ENCODE measurements around the gene LYZL4. TPM values are rescaled to one million over a fixed set of nuclear protein-coding genes. Genes with fewer than 3 reads are reported as not detected.

The LYZL4 gene
- total and polyA plus RNA-seq, 11 donors: not detected

GRCh38 chr3:42434777-42435380 lies 24.5 kb upstream of the LYZL4 start:
- Histone ChIP-seq H3K4me1 (peaks cover 0 to 10% (median 4%) of the 10 kb centered on the region in 12 donors), H3K27me3 (peaks cover 0 to 3% (median 0%) of the 10 kb centered on the region in 9 donors), H3K9me3 (peaks cover 0 to 21% (median 12%) of the 10 kb centered on the region in 12 donors), H3K27ac (no peak overlapping the region), H3K36me3 (no peaks in the 10 kb centered on the region), H3K4me3 (no peak overlapping the region)
- intact Hi-C loops (cut with DNase I): no loop called here
- WGBS, 4 donors: 82 to 90% (median 86%) methylated on average over 5 of the region's 5 CpGs
- DNase-seq: no peak
- no peak for TF ChIP-seq CTCF (IDR thresholded peaks at IDR 0.05)
- no peak for TF ChIP-seq POLR2A (IDR thresholded peaks at IDR 0.05)
- ATAC-seq: no peak

GRCh38 chr3:42432485-42432884 lies 22.1 kb upstream of the LYZL4 start:
- peaks cover 0 to 3% (median 0%) of the 10 kb centered on the region in 9 donors for H3K27me3 ChIP-seq
- no peak overlapping the region for H3K4me3 ChIP-seq
- no peak overlapping the region for H3K27ac ChIP-seq
- intact Hi-C loops (cut with DNase I): no loop called here
- H3K36me3 ChIP-seq: no peaks in the 10 kb centered on the region
- H3K4me1 ChIP-seq: peaks cover 0 to 10% (median 4%) of the 10 kb centered on the region in 12 donors
- DNase-seq: no peak
- H3K9me3 ChIP-seq: peaks cover 0 to 21% (median 12%) of the 10 kb centered on the region in 12 donors
- 87 to 97% (median 94%) methylated on average over 2 of the region's 2 CpGs for WGBS, 4 donors
- TF ChIP-seq POLR2A (IDR thresholded peaks at IDR 0.05) (no peak), CTCF (IDR thresholded peaks at IDR 0.05) (no peak)
- no peak for ATAC-seq

GRCh38 chr3:42430781-42431532 lies 20.5 kb upstream of the LYZL4 start:
- H3K9me3 ChIP-seq: peaks cover 0 to 21% (median 12%) of the 10 kb centered on the region in 12 donors
- H3K27me3 ChIP-seq: peaks cover 0 to 3% (median 0%) of the 10 kb centered on the region in 9 donors
- H3K4me3 ChIP-seq: no peak overlapping the region
- no peaks in the 10 kb centered on the region for H3K36me3 ChIP-seq
- no peak overlapping the region for H3K27ac ChIP-seq
- 40 to 56% (median 50%) methylated on average over 7 of the region's 7 CpGs for WGBS, 4 donors
- no peak for ATAC-seq
- H3K4me1 ChIP-seq: peaks cover 0 to 10% (median 4%) of the 10 kb centered on the region in 12 donors
- DNase-seq: peak in 3 of 5 donors; percentile 15 to 37 (median 23)
- intact Hi-C loops (cut with DNase I): no loop called here
- TF ChIP-seq POLR2A (IDR thresholded peaks at IDR 0.05) (no peak), CTCF (IDR thresholded peaks at IDR 0.05) (no peak)

- peaks cover 0 to 10% (median 2%) of the 10 kb centered on the region in 12 donors for H3K4me1 ChIP-seq
- no peak overlapping the region for H3K27ac ChIP-seq
- H3K9me3 ChIP-seq: peaks cover 0 to 21% (median 12%) of the 10 kb centered on the region in 12 donors
- WGBS, 4 donors: 55 to 68% (median 66%) methylated on average over 2 of the region's 2 CpGs
- peaks cover 0 to 6% (median 0%) of the 10 kb centered on the region in 9 donors for H3K27me3 ChIP-seq
- DNase-seq: no peak
- intact Hi-C loops (cut with DNase I): no loop called here
- no peak overlapping the region for H3K4me3 ChIP-seq
- TF ChIP-seq CTCF (IDR thresholded peaks at IDR 0.05): no peak
- no peak for TF ChIP-seq POLR2A (IDR thresholded peaks at IDR 0.05)
- H3K36me3 ChIP-seq: no peaks in the 10 kb centered on the region
- no peak for ATAC-seq
These were observed 18.4 kb upstream of the LYZL4 start for GRCh38 chr3:42428830-42429229.

Data from heart left ventricle (tissue), 16 donors.